GM23338 (cell line): ENCODE measurements around the gene ENOX1. TPM values are rescaled to one million over a fixed set of nuclear protein-coding genes. Genes with fewer than 3 reads are reported as not detected.

ENCODE experiments used
- ATAC-seq: fragments of 200-7000 bp; cut with Tn5 transposase; 3 replicates; pipeline ENCODE4 v1.9.1; 2020
- DNase-seq: peaks from one replicate; pipeline ENCODE4 v3.0.0-alpha.2; 2015; ENCODE audit warnings: low spot score
- H2AFZ ChIP-seq: fragments of 200-600 bp; sonication (generic); 2 replicates; pipeline ENCODE4 v1.8.0; 2016; ENCODE audit warnings: antibody characterized with exemption, mild to moderate bottlenecking, moderate library complexity
- H3F3A ChIP-seq: fragments of 200-600 bp; sonication (generic); replicated peaks from 2 replicates; pipeline ENCODE4 v1.8.0; 2017; ENCODE audit warnings: antibody characterized with exemption, mixed run types, low read depth
- H3K27ac ChIP-seq: fragments of 200-600 bp; sonication (generic); 2 replicates; pipeline ENCODE4 v1.6.1; 2016; ENCODE audit warnings: low read depth
- H3K27me3 ChIP-seq: fragments of 200-600 bp; sonication (generic); 2 replicates; pipeline ENCODE4 v1.8.0; 2016; ENCODE audit warnings: mild to moderate bottlenecking, mixed run types, moderate library complexity; ENCODE audit not compliant: insufficient read depth
- H3K36me3 ChIP-seq: fragments of 200-600 bp; sonication (generic); 2 replicates; pipeline ENCODE4 v1.8.0; 2016; ENCODE audit warnings: mild to moderate bottlenecking; ENCODE audit not compliant: insufficient read depth
- H3K4me1 ChIP-seq: fragments of 200-600 bp; sonication (generic); 2 replicates; pipeline ENCODE4 v1.8.0; 2016; ENCODE audit warnings: mild to moderate bottlenecking, moderate library complexity; ENCODE audit not compliant: insufficient read depth
- H3K4me2 ChIP-seq: fragments of 200-600 bp; sonication (generic); 2 replicates; pipeline ENCODE4 v1.7.1; 2017; ENCODE audit warnings: mixed run types
- H3K4me3 ChIP-seq: fragments of 200-600 bp; sonication (generic); 2 replicates; pipeline ENCODE4 v1.6.1; 2016; ENCODE audit warnings: mixed run types
- H3K79me2 ChIP-seq: fragments of 200-600 bp; sonication (generic); replicated peaks from 2 replicates; pipeline ENCODE4 v1.8.0; 2017; ENCODE audit warnings: mild to moderate bottlenecking; ENCODE audit not compliant: insufficient read depth
- H3K9me2 ChIP-seq: fragments of 200-600 bp; sonication (generic); 2 replicates; pipeline ENCODE4 v1.8.0; 2017; ENCODE audit not compliant: insufficient read depth
- H4K20me1 ChIP-seq: fragments of 200-600 bp; sonication (generic); replicated peaks from 2 replicates; pipeline ENCODE4 v1.8.0; 2017; ENCODE audit warnings: mild to moderate bottlenecking; ENCODE audit not compliant: insufficient read depth
- H3K27ac Mint-ChIP-seq: 2 replicates; pipeline ENCODE4 v1.8.0; 2020; ENCODE audit warnings: inconsistent platforms, mild to moderate bottlenecking, moderate library complexity, mixed read lengths
- H3K27me3 Mint-ChIP-seq: 3 replicates; pipeline ENCODE4 v1.8.0; 2022; ENCODE audit warnings: low read depth, mild to moderate bottlenecking, moderate library complexity, mixed read lengths, inconsistent platforms; ENCODE audit not compliant: insufficient read depth, poor library complexity
- H3K36me3 Mint-ChIP-seq: 3 replicates; pipeline ENCODE4 v1.8.0; 2021; ENCODE audit warnings: low read depth, mild to moderate bottlenecking, inconsistent platforms, moderate library complexity, mixed read lengths
- H3K4me1 Mint-ChIP-seq: 3 replicates; pipeline ENCODE4 v1.8.0; 2020; ENCODE audit warnings: mild to moderate bottlenecking, inconsistent platforms, mixed read lengths
- H3K4me3 Mint-ChIP-seq: 3 replicates; pipeline ENCODE4 v1.8.0; 2021; ENCODE audit warnings: moderate library complexity, mild to moderate bottlenecking, inconsistent platforms, mixed read lengths
- H3K9me3 Mint-ChIP-seq: 3 replicates; pipeline ENCODE4 v1.8.0; 2020; ENCODE audit warnings: moderate library complexity, mild to moderate bottlenecking, inconsistent platforms, mixed read lengths
- CREB1 ChIP-seq: fragments of 250-450 bp; sonication (Bioruptor Pico); IDR thresholded peaks from 2 replicates; pipeline ENCODE4 v1.5.0; 2020; ENCODE audit warnings: low read depth, mild to moderate bottlenecking, moderate library complexity
- EZH2 ChIP-seq: fragments of 200-600 bp; sonication (generic); IDR thresholded peaks from one replicate; pipeline ENCODE4 v1.8.0; 2017; ENCODE audit warnings: antibody characterized with exemption, mild to moderate bottlenecking, low read depth; ENCODE audit not compliant: unreplicated experiment
- EZH2phosphoT487 ChIP-seq: fragments of 200-600 bp; sonication (generic); IDR thresholded peaks from one replicate; pipeline ENCODE4 v1.8.1; 2018; ENCODE audit warnings: antibody characterized with exemption; ENCODE audit not compliant: unreplicated experiment
- JUNB ChIP-seq: IDR thresholded peaks from one replicate; pipeline ENCODE4 v1.6.1; 2016; ENCODE audit warnings: antibody characterized with exemption; ENCODE audit not compliant: unreplicated experiment
- NANOG ChIP-seq: IDR thresholded peaks from 2 replicates; pipeline ENCODE4 v1.6.1; 2016; ENCODE audit warnings: antibody characterized with exemption, borderline replicate concordance
- POLR2AphosphoS5 ChIP-seq: IDR thresholded peaks from 2 replicates; pipeline ENCODE4 v1.6.1; 2016; ENCODE audit warnings: antibody characterized with exemption, low read depth
- ZNF114 ChIP-seq: fragments of 250-450 bp; sonication (Bioruptor Pico); IDR thresholded peaks from 2 replicates; pipeline ENCODE4 v1.5.0; 2020; ENCODE audit warnings: mild to moderate bottlenecking, moderate library complexity
- ZNF331 ChIP-seq: fragments of 250-450 bp; sonication (Bioruptor Pico); IDR thresholded peaks from 2 replicates; pipeline ENCODE4 v1.5.0; 2020; ENCODE audit warnings: low read depth, mild to moderate bottlenecking, moderate library complexity
- polyA plus RNA-seq: library from polyadenylated mRNA; unstranded; fragments of >200 nt; fragmentation: Nextera tagmentation; extraction: Ambion mirVana; gene quantifications from 2 replicates; pipeline ENCODE4 v1.2.1, GENCODE V29; 2016
- total RNA-seq: library from RNA; depleted of rRNA; stranded (reverse); fragments of >200 nt; shearing (Covaris generic); gene quantifications from 2 replicates; pipeline ENCODE4 v1.2.3, GENCODE V29; 2014
- TF ChIP-seq, protein P1 (sequence below), 2 experiments: fragments of 200-600 bp in 1 of 2; sonication (generic) in 1 of 2; conservative IDR thresholded peaks; 2 replicates each; pipeline versions ENCODE4 v1.5.1 to v1.6.1; 2016 to 2017; ENCODE audit warnings: antibody characterized with exemption in 2 of 2, low read depth in 2 of 2, mild to moderate bottlenecking in 2 of 2, moderate library complexity in 1 of 2
- TF ChIP-seq, protein P2 (sequence below): IDR thresholded peaks from one replicate; pipeline ENCODE4 v1.6.1; 2018; ENCODE audit warnings: antibody characterized with exemption; ENCODE audit not compliant: unreplicated experiment
- TF ChIP-seq, protein P3 (sequence below): fragments of 250-450 bp; sonication (Bioruptor Pico); IDR thresholded peaks from 2 replicates; pipeline ENCODE4 v1.5.0; 2020; ENCODE audit warnings: mild to moderate bottlenecking, moderate library complexity

Gene ENOX1
- total and polyA plus RNA-seq, 2 experiments from 2014 or later, result 0.66 to 0.81 TPM

DNA sequence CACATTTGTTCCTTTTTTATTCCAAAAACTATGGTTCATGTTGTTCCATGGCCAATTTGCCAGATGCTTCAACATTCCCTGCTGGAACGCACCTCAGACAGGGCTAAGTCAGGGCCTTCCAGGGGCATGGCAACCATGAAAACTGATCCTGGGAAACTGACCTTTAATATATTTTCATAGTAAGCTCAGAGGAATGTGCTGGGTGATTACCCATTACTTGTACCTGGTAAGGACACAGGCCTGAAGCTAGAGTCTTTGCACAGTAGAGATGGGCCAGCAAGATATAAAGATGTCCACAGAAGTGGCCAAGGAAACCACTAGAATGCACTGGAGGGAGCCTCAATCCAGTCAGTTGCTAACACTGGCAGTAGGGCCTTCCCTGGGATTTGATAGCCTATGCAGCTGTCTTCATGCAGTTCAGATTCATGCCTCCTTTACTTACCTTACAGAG, 353.1 kb downstream of the ENOX1 start:
- H3K27ac ChIP-seq, result no peak overlapping the region
- no peak overlapping the region for H3K4me3 Mint-ChIP-seq
- ATAC-seq, result no peak
- H3K4me3 ChIP-seq, result no peak overlapping the region
- no peaks in the 10 kb centered on the region for H3F3A ChIP-seq
- H2AFZ ChIP-seq, result no peak overlapping the region
- H3K9me2 ChIP-seq, result no peaks in the 10 kb centered on the region
- H3K27me3 ChIP-seq, result no peaks in the 10 kb centered on the region
- H3K4me1 Mint-ChIP-seq, result peaks cover 30% of the 10 kb centered on the region
- H3K27ac Mint-ChIP-seq, result no peak overlapping the region
- H3K4me1 ChIP-seq, result peaks cover 18% of the 10 kb centered on the region
- peaks cover 4% of the 10 kb centered on the region for H3K27me3 Mint-ChIP-seq
- H3K9me3 Mint-ChIP-seq, result no peaks in the 10 kb centered on the region
- H3K36me3 Mint-ChIP-seq, result no peaks in the 10 kb centered on the region
- H3K4me2 ChIP-seq, result no peak overlapping the region
- no peak for DNase-seq
- TF ChIP-seq NANOG, result no peak
- TF ChIP-seq, protein P1, sequence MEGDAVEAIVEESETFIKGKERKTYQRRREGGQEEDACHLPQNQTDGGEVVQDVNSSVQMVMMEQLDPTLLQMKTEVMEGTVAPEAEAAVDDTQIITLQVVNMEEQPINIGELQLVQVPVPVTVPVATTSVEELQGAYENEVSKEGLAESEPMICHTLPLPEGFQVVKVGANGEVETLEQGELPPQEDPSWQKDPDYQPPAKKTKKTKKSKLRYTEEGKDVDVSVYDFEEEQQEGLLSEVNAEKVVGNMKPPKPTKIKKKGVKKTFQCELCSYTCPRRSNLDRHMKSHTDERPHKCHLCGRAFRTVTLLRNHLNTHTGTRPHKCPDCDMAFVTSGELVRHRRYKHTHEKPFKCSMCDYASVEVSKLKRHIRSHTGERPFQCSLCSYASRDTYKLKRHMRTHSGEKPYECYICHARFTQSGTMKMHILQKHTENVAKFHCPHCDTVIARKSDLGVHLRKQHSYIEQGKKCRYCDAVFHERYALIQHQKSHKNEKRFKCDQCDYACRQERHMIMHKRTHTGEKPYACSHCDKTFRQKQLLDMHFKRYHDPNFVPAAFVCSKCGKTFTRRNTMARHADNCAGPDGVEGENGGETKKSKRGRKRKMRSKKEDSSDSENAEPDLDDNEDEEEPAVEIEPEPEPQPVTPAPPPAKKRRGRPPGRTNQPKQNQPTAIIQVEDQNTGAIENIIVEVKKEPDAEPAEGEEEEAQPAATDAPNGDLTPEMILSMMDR (conservative IDR thresholded peaks at IDR 0.05; ENCODE audit: low read depth in 2 of 2), result no peak
- TF ChIP-seq, protein P2, sequence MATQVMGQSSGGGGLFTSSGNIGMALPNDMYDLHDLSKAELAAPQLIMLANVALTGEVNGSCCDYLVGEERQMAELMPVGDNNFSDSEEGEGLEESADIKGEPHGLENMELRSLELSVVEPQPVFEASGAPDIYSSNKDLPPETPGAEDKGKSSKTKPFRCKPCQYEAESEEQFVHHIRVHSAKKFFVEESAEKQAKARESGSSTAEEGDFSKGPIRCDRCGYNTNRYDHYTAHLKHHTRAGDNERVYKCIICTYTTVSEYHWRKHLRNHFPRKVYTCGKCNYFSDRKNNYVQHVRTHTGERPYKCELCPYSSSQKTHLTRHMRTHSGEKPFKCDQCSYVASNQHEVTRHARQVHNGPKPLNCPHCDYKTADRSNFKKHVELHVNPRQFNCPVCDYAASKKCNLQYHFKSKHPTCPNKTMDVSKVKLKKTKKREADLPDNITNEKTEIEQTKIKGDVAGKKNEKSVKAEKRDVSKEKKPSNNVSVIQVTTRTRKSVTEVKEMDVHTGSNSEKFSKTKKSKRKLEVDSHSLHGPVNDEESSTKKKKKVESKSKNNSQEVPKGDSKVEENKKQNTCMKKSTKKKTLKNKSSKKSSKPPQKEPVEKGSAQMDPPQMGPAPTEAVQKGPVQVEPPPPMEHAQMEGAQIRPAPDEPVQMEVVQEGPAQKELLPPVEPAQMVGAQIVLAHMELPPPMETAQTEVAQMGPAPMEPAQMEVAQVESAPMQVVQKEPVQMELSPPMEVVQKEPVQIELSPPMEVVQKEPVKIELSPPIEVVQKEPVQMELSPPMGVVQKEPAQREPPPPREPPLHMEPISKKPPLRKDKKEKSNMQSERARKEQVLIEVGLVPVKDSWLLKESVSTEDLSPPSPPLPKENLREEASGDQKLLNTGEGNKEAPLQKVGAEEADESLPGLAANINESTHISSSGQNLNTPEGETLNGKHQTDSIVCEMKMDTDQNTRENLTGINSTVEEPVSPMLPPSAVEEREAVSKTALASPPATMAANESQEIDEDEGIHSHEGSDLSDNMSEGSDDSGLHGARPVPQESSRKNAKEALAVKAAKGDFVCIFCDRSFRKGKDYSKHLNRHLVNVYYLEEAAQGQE, result no peak
- TF ChIP-seq, protein P3, sequence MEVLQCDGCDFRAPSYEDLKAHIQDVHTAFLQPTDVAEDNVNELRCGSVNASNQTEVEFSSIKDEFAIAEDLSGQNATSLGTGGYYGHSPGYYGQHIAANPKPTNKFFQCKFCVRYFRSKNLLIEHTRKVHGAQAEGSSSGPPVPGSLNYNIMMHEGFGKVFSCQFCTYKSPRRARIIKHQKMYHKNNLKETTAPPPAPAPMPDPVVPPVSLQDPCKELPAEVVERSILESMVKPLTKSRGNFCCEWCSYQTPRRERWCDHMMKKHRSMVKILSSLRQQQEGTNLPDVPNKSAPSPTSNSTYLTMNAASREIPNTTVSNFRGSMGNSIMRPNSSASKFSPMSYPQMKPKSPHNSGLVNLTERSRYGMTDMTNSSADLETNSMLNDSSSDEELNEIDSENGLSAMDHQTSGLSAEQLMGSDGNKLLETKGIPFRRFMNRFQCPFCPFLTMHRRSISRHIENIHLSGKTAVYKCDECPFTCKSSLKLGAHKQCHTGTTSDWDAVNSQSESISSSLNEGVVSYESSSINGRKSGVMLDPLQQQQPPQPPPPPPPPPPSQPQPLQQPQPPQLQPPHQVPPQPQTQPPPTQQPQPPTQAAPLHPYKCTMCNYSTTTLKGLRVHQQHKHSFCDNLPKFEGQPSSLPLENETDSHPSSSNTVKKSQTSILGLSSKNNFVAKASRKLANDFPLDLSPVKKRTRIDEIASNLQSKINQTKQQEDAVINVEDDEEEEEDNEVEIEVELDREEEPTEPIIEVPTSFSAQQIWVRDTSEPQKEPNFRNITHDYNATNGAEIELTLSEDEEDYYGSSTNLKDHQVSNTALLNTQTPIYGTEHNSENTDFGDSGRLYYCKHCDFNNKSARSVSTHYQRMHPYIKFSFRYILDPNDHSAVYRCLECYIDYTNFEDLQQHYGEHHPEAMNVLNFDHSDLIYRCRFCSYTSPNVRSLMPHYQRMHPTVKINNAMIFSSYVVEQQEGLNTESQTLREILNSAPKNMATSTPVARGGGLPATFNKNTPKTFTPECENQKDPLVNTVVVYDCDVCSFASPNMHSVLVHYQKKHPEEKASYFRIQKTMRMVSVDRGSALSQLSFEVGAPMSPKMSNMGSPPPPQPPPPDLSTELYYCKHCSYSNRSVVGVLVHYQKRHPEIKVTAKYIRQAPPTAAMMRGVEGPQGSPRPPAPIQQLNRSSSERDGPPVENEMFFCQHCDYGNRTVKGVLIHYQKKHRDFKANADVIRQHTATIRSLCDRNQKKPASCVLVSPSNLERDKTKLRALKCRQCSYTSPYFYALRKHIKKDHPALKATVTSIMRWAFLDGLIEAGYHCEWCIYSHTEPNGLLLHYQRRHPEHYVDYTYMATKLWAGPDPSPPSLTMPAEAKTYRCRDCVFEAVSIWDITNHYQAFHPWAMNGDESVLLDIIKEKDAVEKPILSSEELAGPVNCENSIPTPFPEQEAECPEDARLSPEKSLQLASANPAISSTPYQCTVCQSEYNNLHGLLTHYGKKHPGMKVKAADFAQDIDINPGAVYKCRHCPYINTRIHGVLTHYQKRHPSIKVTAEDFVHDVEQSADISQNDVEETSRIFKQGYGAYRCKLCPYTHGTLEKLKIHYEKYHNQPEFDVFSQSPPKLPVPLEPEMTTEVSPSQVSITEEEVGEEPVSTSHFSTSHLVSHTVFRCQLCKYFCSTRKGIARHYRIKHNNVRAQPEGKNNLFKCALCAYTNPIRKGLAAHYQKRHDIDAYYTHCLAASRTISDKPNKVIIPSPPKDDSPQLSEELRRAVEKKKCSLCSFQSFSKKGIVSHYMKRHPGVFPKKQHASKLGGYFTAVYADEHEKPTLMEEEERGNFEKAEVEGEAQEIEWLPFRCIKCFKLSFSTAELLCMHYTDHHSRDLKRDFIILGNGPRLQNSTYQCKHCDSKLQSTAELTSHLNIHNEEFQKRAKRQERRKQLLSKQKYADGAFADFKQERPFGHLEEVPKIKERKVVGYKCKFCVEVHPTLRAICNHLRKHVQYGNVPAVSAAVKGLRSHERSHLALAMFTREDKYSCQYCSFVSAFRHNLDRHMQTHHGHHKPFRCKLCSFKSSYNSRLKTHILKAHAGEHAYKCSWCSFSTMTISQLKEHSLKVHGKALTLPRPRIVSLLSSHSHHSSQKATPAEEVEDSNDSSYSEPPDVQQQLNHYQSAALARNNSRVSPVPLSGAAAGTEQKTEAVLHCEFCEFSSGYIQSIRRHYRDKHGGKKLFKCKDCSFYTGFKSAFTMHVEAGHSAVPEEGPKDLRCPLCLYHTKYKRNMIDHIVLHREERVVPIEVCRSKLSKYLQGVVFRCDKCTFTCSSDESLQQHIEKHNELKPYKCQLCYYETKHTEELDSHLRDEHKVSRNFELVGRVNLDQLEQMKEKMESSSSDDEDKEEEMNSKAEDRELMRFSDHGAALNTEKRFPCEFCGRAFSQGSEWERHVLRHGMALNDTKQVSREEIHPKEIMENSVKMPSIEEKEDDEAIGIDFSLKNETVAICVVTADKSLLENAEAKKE, result no peak
- no peak for TF ChIP-seq EZH2
- no peak for TF ChIP-seq CREB1 (CRISPR knock-in tag)
- no peak for TF ChIP-seq EZH2phosphoT487
- no peak for TF ChIP-seq ZNF331 (CRISPR knock-in tag)
- no peak for TF ChIP-seq POLR2AphosphoS5
- TF ChIP-seq ZNF114, result no peak
- no peak for TF ChIP-seq JUNB
- no peaks in the 10 kb centered on the region for H3K36me3 ChIP-seq
- no peaks in the 10 kb centered on the region for H4K20me1 ChIP-seq
- no peaks in the 10 kb centered on the region for H3K79me2 ChIP-seq
